GM18505 (cell line): ENCODE data around the gene THOC7.

Experiments
- ATAC-seq: cut with Tn5 transposase; IDR thresholded peaks from one replicate; pipeline ENCODE4 v1.9.1; 2021; ENCODE audit not compliant: unreplicated experiment
- POLR2A ChIP-seq: IDR thresholded peaks from 4 replicates; pipeline ENCODE4 v1.6.1; 2011; ENCODE audit warnings: borderline replicate concordance; ENCODE audit not compliant: insufficient read depth, insufficient read length; ENCODE audit errors: extremely low read depth

Gene THOC7

DNA sequence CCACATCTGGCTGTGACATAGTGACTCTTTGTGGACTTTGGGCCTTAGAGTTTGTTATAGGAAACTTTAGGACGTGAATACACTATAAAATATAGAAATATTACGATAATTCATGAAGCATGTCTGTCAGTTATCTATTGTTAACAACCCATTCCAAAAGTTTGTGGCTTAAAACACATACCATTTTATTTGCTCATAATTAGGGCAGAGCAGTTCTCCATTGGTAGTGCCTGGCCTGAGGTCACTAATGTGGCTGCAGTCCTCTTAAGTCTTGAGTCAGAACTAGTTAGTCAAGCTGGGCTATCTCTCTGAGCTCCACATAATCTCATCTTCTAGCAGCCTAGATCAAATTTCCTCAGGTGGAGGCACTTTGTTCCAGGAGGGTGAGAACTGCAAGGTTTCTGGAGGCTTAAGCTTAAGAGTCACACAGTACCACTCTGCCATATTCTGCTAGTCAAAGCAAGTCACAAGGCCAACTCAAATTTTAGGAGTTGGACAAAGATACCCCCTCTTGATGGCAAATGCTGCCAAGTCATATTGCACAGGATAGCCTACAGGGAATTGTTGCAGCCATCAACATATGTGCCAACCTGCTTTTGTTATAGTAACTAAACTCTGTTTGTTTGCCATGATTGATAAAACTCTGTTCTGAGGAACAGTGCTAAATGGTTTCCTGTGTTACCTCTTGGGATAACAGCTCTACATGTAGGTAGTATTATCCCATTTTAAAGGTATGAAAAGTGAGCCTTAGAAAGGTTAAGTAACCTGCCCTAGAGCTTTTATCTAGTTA lies 8.7 kb upstream of the THOC7 start:
- TF ChIP-seq POLR2A, result no peak
- ATAC-seq, result no peak

DNA sequence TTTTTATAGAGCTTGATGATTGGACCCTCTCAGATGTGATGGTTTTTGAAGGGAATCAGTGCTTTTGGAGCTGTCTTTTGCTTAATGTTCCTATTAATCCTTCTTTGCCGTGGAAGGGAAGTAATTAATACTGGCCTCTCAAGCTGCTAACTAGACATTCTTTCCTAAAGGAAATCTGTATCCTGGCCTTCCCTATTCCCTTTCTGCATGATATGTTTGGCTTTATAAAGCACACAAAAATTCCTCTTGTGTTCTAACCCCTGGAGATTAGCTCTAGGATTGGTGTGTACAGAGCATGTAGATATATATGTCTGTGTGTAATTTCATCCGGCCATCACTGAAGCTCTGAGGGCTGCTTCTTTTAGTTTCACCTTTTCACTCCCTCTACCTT lies 7.0 kb upstream of the THOC7 start:
- no peak for ATAC-seq
- TF ChIP-seq POLR2A, result no peak

DNA sequence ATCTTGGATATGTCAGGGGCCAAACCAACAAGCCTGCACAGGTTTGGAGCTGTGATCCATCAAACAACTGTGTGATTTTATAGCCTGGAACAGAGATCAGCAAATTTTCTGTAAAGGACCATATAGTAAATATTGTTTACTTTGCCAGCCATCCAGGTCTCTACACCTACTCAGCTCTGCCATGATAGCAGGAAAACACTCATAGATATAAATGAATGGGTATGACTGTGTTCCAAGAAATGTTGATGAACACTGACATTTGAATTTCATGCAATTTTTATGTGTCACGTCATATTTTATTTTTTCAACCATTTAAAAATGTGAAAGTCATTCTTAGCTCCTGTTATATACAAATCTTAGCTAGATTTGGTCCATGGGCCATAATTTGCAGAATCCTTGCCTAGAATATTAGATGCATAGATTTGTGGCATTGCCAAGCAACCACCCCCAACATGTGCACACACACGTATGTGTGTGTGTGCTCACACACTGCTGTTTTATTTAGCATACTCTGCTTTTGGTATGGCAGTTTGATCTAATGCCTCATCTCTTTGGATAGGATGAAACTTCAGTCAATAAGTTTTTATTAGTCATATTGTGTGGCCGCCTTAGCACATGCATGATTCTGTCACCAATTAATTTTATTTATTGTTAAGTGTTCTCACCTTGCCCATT lies 6.5 kb upstream of the THOC7 start:
- no peak for ATAC-seq

DNA sequence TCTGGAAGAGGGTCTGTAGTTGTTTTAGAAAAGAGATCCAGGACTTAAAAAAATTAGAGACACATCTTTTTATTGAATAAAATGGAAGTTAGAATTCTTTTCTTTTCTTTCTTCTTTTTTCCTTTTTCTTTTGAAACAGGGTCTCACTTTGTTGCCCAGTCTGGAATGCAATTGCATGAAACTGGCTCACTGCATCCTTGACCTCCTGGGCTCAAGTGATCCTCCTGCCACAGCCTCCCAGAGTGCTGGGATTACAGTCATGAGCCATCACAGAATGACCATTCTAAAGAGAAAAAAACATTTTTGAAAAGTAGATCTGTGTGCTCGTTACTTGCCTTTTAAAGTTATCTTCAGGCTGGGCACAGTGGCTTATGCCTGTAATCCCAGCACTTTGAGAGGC lies 3.6 kb upstream of the THOC7 start:
- no peak for ATAC-seq
- TF ChIP-seq POLR2A, result no peak

More for the DNA sequence above, 6.5 kb upstream of the THOC7 start:
- TF ChIP-seq POLR2A, result no peak

DNA sequence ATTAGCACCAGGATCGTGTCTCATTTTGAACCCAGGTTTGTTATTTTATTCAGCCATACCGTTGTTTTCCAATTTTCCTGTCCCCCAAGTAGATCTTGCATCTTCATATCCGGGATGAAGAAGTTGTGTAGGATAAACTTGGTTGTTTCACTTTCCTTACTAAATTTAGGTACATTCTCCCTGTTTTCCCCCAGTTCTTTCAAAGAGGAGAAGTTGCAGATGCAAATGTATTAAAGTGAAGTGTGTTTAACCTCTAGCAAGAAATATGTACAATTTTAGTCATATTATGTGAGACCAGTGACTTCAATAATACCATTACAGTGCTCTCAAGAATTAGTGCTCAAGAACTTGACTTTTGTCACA lies 1.3 kb upstream of the THOC7 start:
- no peak for TF ChIP-seq POLR2A
- no peak for ATAC-seq

DNA sequence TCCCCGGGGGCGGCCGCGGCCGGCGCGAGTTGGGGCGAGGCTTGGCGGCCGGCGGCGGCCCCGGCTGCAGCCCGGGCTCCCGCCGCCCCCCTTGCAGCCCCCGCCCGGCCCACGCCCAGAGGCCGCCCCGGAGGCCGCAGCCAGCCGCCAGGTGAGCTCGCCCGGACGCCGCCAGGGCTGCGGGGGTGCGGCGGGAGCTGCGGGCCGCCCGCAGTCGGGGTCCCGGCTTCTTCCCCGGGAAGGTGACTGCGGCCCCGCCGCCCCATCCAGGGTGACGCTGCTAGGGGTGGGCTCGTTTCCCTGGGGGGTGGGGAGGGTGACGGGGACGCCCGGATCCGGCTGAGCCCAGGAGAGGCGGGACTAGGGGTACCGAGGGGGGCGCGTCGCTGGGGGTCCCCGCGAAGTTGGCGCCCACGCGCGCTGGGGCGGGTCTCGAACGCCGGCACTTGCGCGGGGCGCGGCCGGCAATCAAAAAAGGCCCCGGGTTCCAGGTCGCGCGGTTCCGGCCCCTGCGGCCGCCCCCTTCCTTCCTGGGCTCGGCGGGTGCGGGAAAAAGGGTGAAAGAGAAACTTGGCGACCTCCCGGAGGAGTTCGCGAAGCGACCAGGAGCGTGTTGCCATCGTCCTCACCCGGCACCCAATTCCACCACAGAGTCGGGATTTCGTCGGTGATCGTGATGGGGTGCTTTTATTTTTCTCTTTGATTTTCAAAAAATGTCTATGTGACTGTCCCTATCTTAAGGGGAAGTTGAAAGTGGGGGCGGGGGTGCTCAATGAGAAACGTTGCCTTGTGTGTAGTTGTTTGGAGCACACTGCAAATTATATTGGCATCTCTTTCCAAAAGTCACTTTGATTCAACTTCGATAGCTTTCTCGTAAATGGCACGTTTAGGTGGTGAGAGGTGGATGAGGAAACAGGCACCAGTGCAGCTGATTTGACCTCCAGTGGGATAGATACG lies 681 bp upstream of the THOC7 start:
- ATAC-seq, result peak; percentile 56
- TF ChIP-seq POLR2A, result peak; percentile 29

DNA sequence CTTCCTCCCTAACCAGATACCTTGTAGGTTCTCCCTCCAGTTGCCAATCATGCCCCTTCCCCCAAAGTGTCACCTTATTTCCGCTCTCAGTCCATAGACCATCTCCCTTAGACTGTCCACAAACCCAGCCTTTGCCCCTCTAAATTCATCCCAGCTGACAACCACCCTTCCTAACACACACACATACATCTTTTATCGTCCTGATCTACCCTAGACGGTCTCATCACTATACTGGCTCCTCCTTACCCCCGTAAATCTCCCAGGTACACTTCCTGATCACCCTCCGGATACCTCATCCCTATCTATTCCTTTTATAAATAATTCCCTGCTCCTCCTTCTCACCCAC lies 828 bp downstream of the THOC7 start:
- TF ChIP-seq POLR2A, result no peak
- ATAC-seq, result no peak

DNA sequence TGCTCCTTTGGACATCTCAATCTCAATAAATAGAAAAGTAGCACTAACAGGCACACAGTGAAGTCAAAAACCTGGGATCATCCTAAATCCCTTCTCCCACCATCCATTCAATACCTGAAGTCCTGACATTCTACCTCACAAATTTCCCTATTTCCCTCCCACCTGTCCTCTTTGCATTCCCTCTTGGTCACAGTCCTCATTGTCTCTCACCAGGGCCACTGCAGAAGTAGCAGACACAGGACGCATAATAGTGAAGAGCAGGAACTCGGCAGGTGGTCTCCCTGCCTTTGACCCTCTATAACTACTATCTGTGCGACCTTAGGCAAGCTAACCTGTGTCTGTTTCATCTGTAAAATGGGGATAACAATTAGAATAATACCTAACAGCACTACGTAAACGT lies 2.3 kb downstream of the THOC7 start:
- no peak for TF ChIP-seq POLR2A
- no peak for ATAC-seq

DNA sequence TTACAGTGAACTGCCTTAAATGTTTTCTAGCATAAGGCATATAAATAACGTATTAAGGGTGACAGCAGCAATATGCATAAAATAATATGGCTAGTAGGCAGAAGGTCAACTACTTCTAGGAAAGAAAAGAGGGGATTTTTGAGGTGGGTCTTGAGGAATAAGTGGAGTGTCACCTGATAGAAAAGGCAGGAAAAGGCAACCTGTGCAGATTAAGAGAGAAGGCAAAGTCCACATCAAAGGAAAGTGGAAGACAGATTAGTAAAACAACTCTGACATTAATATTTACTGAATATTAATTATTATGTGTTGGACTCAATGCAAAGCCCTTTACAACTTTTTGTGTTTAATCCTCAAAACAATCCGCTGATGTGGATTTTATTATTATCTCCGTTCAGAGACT lies 2.8 kb downstream of the THOC7 start:
- no peak for ATAC-seq
- no peak for TF ChIP-seq POLR2A

DNA sequence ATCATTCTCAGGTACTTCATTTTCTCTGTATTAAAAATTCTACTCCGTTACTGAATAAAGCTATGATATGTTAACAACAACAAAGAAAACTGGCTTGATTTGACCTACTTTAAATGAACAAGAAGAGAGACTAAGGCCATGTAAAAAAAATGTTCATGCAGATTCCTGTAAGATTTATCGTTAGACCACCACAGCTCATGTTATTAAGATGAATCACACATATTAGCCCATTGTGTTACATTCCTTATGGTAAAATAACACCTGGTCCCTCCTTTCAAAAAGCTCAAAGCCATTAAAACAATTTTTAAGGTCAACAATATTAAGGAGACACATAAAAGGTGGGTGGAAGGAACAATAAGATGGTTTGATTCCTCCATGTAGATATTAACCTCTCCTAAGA lies 6.3 kb downstream of the THOC7 start:
- ATAC-seq, result no peak

DNA sequence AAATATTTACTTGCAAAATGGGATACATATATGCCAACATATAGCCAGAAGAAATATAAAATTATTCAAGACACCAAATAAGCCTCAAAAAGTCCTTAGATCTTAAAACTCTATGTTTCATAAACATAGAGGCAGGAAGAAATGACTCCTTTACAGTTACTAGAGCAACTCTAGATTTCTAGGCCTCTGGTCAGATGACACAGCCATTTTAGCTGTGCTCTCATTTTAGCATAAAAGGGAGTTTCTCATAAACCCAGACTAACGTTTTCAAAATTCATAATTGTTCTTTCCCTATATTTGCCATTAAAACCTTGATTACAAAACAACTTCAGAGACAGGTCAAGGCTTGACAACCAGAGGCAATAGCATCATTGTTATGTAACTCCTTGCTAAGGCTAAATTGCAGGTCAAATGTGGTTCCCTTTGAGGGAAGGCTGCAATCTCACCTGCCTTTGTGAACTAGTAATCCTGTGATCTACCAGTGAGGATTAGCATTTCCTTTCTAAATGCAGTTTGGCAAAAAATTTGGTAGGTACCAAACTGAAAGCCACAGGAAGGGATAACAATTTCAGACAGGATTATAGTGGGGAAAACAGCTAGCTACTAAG lies 8.2 kb downstream of the THOC7 start:
- TF ChIP-seq POLR2A, result no peak
- ATAC-seq, result no peak

More for the DNA sequence above, 6.3 kb downstream of the THOC7 start:
- TF ChIP-seq POLR2A, result no peak

DNA sequence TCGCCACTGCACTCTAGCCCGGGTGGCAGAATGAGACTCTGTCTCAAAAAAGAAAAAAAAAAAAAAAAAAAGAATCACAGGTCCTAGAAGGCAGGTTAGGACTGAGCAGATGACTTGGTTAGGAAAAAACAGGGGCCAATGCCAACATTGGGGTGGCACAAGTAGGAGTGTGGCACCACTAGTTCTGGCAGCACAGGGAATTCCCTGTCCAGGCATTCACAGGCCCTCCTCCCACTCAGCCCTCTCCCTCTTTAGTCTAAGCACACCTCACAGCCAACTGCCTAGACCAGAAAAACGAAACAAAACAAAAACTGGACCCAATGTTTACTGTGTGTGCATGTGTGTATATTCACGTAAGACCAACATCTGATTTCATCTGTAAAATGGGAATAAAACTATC lies 10.5 kb downstream of the THOC7 start:
- TF ChIP-seq POLR2A, result no peak
- ATAC-seq, result no peak

DNA sequence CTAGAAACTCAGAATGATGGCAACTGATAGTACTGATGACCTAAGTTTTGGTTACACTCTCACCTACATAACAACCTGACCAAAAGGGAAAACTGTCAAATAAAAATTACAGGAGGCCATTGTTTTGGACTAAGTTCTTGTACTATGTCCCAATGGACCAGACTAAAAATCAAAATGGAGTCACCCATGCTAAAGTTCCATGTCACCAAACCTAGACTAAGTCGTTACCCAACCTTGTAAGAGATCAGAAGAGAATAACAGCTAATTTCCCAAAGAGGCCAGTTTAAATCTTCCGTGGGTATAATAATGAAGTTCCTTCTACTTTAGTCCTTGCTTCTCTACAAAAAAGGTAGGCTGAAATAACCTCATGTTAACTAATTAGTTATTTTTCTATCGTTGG lies 12.3 kb downstream of the THOC7 start:
- no peak for TF ChIP-seq POLR2A
- no peak for ATAC-seq

DNA sequence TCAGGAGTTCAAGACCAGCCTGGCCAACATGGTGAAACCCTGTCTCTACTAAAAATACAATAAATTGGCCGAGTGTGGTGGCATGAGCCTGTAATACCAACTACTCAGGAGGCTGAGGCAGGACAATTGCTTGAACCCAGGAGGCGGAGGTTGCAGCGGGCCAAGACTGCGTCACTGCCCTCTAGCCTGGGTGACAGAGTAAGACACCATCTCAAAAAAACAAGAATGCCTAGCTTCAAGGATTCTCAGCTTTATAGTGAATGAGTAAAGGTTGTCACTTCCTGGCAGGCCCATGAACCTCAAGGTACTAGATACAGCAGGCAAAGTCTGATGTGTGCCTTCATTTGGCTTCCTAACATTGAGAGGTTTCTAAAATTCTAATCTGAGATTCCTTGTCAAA lies 14.4 kb downstream of the THOC7 start:
- ATAC-seq, result no peak
- no peak for TF ChIP-seq POLR2A
